Stimulated activated CD4-positive, alpha-beta T cell treated with anti-CD3 and anti-CD28 coated beads, TNF-alpha, amount 100 ng/mL, for 24 hours (primary cell): ENCODE data around the gene YBX1.
"Not testable (repeated sequence)": the region's sequence is repeated elsewhere in the genome, so short reads cannot be mapped to it uniquely, and the experiment has no call there.

Experiments used
- DNase-seq, 3 experiments: peaks; one replicate each; pipeline ENCODE4 v3.0.0-alpha.2; 2020; ENCODE audit warnings: low read depth in 3 of 3

The YBX1 gene

GRCh38 chr1:42689912-42690311 is 7.7 kb downstream of the YBX1 start:
- no peak for DNase-seq

- DNase-seq, result peak in 1 of 3 experiments; percentile 11
Observed at GRCh38 chr1:42690477-42691156, 8.4 kb downstream of the YBX1 start.

- no peak for DNase-seq
Observed at GRCh38 chr1:42691157-42691498, 8.9 kb downstream of the YBX1 start.

- DNase-seq, result no peak
Observed at GRCh38 chr1:42692461-42692860, 10.2 kb downstream of the YBX1 start.

- no peak for DNase-seq
Observed at GRCh38 chr1:42692911-42693310, 10.7 kb downstream of the YBX1 start.

GRCh38 chr1:42698081-42698813 is 16.0 kb downstream of the YBX1 start:
- no peak for DNase-seq

GRCh38 chr1:42700006-42700405 is 17.8 kb downstream of the YBX1 start:
- DNase-seq, result no peak

GRCh38 chr1:42703888-42704464 is 21.8 kb downstream of the YBX1 start:
- DNase-seq, result no peak

GRCh38 chr1:42712808-42713207 is 30.6 kb downstream of the YBX1 start:
- DNase-seq, result not testable (repeated sequence)

GRCh38 chr1:42713293-42713692 is 31.1 kb downstream of the YBX1 start:
- DNase-seq, result no peak

- DNase-seq, result not testable (repeated sequence)
Observed at GRCh38 chr1:42714441-42714840, 32.2 kb downstream of the YBX1 start.

GRCh38 chr1:42720868-42721267 is 38.6 kb downstream of the YBX1 start:
- no peak for DNase-seq

- no peak for DNase-seq
Observed at GRCh38 chr1:42721926-42722325, 39.7 kb downstream of the YBX1 start.

- not testable (repeated sequence) for DNase-seq
Observed at GRCh38 chr1:42722403-42722802, 40.2 kb downstream of the YBX1 start.

- DNase-seq, result no peak
Observed at GRCh38 chr1:42723511-42723910, 41.3 kb downstream of the YBX1 start.

- DNase-seq, result not testable (repeated sequence)
Observed at GRCh38 chr1:42725820-42726219, 43.6 kb downstream of the YBX1 start.

- no peak for DNase-seq
Observed at GRCh38 chr1:42730002-42730401, 47.8 kb downstream of the YBX1 start.

GRCh38 chr1:42730988-42731387 is 48.8 kb downstream of the YBX1 start:
- peak; percentile 27 to 68 (median 33) for DNase-seq

GRCh38 chr1:42731585-42731984 is 49.4 kb downstream of the YBX1 start:
- DNase-seq, result no peak

GRCh38 chr1:42732126-42732680 is 50.0 kb downstream of the YBX1 start:
- DNase-seq, result no peak

GRCh38 chr1:42733415-42734200 is 51.4 kb downstream of the YBX1 start:
- no peak for DNase-seq
